Natural killer cell (primary cell): Measurements from ENCODE around the gene MYG1. TPM values are rescaled to one million over a fixed set of nuclear protein-coding genes. Genes with fewer than 3 reads are reported as not detected.

Experiments
- ATAC-seq, 3 donors: fragments of 150-1000 bp in 2 of 3; fragments of 200-7000 bp in 1 of 3; cut with Tn5 transposase; 1 replicate in 1 of 3; 2 replicates in 2 of 3; pipeline ENCODE4 v1.10.0; 2021; ENCODE audit warnings: mild to moderate bottlenecking in 2 of 3, moderate library complexity in 2 of 3
- DNase-seq, 2 donors: peaks; one replicate each; pipeline versions ENCODE4 v3.0.0 to v3.0.0-alpha.2; 2013 to 2021; ENCODE audit warnings: mixed read lengths in 1 of 2
- H3K27ac ChIP-seq: one replicate; pipeline ENCODE4 v1.5.1; 2013; ENCODE audit warnings: mild to moderate bottlenecking, low read length
- H3K27me3 ChIP-seq: one replicate; pipeline ENCODE4 v1.6.1; 2013; ENCODE audit warnings: low read length; ENCODE audit not compliant: control insufficient read depth, insufficient read depth
- H3K36me3 ChIP-seq: one replicate; pipeline ENCODE4 v1.6.1; 2013; ENCODE audit warnings: low read length; ENCODE audit not compliant: control insufficient read depth, insufficient read depth
- H3K4me1 ChIP-seq: one replicate; pipeline ENCODE4 v1.6.1; 2013; ENCODE audit warnings: low read length; ENCODE audit not compliant: control insufficient read depth, insufficient read depth
- H3K4me3 ChIP-seq: one replicate; pipeline ENCODE4 v1.5.1; 2013; ENCODE audit warnings: low read length
- H3K9me3 ChIP-seq: one replicate; pipeline ENCODE4 v1.6.1; 2013; ENCODE audit warnings: low read length; ENCODE audit not compliant: control insufficient read depth, insufficient read depth
- H3K27ac Mint-ChIP-seq, 2 donors: one replicate each; pipeline ENCODE4 v1.8.0; 2022; ENCODE audit warnings: mild to moderate bottlenecking in 2 of 2, mixed read lengths in 2 of 2, moderate library complexity in 1 of 2
- H3K27me3 Mint-ChIP-seq, 2 donors: one replicate each; pipeline ENCODE4 v1.8.0; 2022; ENCODE audit warnings: low read depth in 2 of 2, mixed read lengths in 2 of 2
- H3K36me3 Mint-ChIP-seq: one replicate; pipeline ENCODE4 v1.8.0; 2022; ENCODE audit warnings: mixed read lengths
- H3K4me1 Mint-ChIP-seq, 2 donors: one replicate each; pipeline ENCODE4 v1.8.0; 2022; ENCODE audit warnings: mixed read lengths in 2 of 2
- H3K4me3 Mint-ChIP-seq: one replicate; pipeline ENCODE4 v1.8.0; 2022; ENCODE audit warnings: mild to moderate bottlenecking, moderate library complexity, mixed read lengths
- H3K9me3 Mint-ChIP-seq, 2 donors: one replicate each; pipeline ENCODE4 v1.8.0; 2022; ENCODE audit warnings: mixed read lengths in 2 of 2
- CTCF ChIP-seq: fragments of 200-600 bp; IDR thresholded peaks from one replicate; pipeline ENCODE4 v1.8.0; 2022; ENCODE audit warnings: antibody characterized with exemption
- WGBS: methylation state at CpG from one replicate; pipeline ENCODE4 v1.1.7; 2013; ENCODE audit warnings: missing lambda C conversion rate; ENCODE audit not compliant: insufficient coverage; 5-methylcytosine and 5-hydroxymethylcytosine counted together
- intact Hi-C: fragments of 100-400 bp; cut with micrococcal nuclease; formaldehyde crosslinking; loops from one replicate; pipeline ENCODE4 v1.14.2; 2022
- total RNA-seq, 4 donors: library from RNA; stranded (reverse); fragments of 120-200 nt in 1 of 4; gene quantifications; one replicate each; pipeline versions ENCODE4 v1.2.3 to v1.2.4, GENCODE V29; 2013 to 2022

MYG1 gene
- total RNA-seq, 3 donors from 2014 or later (not counting 1 experiment from before 2014, with no cell fraction given) = 22.8 to 30.6 (median 28.1) TPM

DNA sequence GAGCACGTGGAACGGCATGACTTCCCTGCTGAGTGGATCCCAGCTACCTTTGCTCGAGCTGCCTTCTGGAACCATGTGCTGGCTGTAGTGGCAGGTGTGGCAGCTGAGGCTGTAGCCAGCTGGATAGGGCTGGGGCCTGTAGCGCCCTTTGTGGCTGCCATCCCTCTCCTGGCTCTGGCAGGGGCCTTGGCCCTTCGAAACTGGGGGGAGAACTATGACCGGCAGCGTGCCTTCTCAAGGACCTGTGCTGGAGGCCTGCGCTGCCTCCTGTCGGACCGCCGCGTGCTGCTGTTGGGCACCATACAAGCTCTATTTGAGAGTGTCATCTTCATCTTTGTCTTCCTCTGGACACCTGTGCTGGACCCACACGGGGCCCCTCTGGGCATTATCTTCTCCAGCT is 46.2 kb upstream of the MYG1 start:
- peaks cover 22 to 26% of the 10 kb centered on the region in 2 donors for H3K4me1 Mint-ChIP-seq
- no peak overlapping the region for H3K27ac ChIP-seq
- no peaks in the 10 kb centered on the region for H3K27me3 Mint-ChIP-seq
- ATAC-seq (no peak), DNase-seq (no peak)
- no peak for TF ChIP-seq CTCF
- H3K9me3 ChIP-seq = no peaks in the 10 kb centered on the region
- H3K36me3 ChIP-seq = peaks cover 10% of the 10 kb centered on the region
- H3K4me3 ChIP-seq = no peak overlapping the region
- intact Hi-C loops = no loop called here
- WGBS = 96% methylated on average over 13 of the region's 13 CpGs
- H3K4me1 ChIP-seq = peaks cover 37% of the 10 kb centered on the region
- H3K27ac Mint-ChIP-seq = peak overlapping the region; percentile 84 to 88
- peak overlapping the region; percentile 98 for H3K4me3 Mint-ChIP-seq
- H3K9me3 Mint-ChIP-seq = no peaks in the 10 kb centered on the region
- H3K27me3 ChIP-seq = no peaks in the 10 kb centered on the region
- H3K36me3 Mint-ChIP-seq = no peaks in the 10 kb centered on the region

- H3K4me1 ChIP-seq = peaks cover 37% of the 10 kb centered on the region
- intact Hi-C loops = no loop called here
Observed at GRCh38 chr12:53254816-53255545, 44.5 kb upstream of the MYG1 start.

GRCh38 chr12:53255996-53256395 is 43.5 kb upstream of the MYG1 start:
- peaks cover 36% of the 10 kb centered on the region for H3K4me1 ChIP-seq
- DNase-seq = no peak
- Mint-ChIP-seq H3K27me3 (no peaks in the 10 kb centered on the region), H3K4me1 (peaks cover 22 to 24% of the 10 kb centered on the region in 2 donors), H3K27ac (no peak overlapping the region), H3K9me3 (no peaks in the 10 kb centered on the region), H3K36me3 (no peaks in the 10 kb centered on the region), H3K4me3 (no peak overlapping the region)
- ATAC-seq = no peak
- no peak for TF ChIP-seq CTCF
- 65% methylated on average over 2 of the region's 3 CpGs for WGBS
- H3K36me3 ChIP-seq = peaks cover 10% of the 10 kb centered on the region
- H3K4me3 ChIP-seq = no peak overlapping the region
- H3K27ac ChIP-seq = no peak overlapping the region
- H3K9me3 ChIP-seq = no peaks in the 10 kb centered on the region
- H3K27me3 ChIP-seq = no peaks in the 10 kb centered on the region
- intact Hi-C loops = no loop called here

More at GRCh38 chr12:53254816-53255545, 44.5 kb upstream of the MYG1 start:
- no peaks in the 10 kb centered on the region for H3K9me3 Mint-ChIP-seq
- TF ChIP-seq CTCF = no peak
- Histone ChIP-seq H3K36me3 (peaks cover 10% of the 10 kb centered on the region), H3K4me3 (no peak overlapping the region), H3K9me3 (no peaks in the 10 kb centered on the region), H3K27ac (no peak overlapping the region), H3K27me3 (no peaks in the 10 kb centered on the region)
- WGBS = 89% methylated on average over 1 of the region's 1 CpG
- no peak for DNase-seq
- peaks cover 22 to 26% of the 10 kb centered on the region in 2 donors for H3K4me1 Mint-ChIP-seq
- no peak for ATAC-seq
- H3K27ac Mint-ChIP-seq = no peak overlapping the region
- H3K36me3 Mint-ChIP-seq = no peaks in the 10 kb centered on the region
- H3K4me3 Mint-ChIP-seq = no peak overlapping the region
- H3K27me3 Mint-ChIP-seq = no peaks in the 10 kb centered on the region
